ENCODE results near the gene SLC13A3. TPM values are rescaled to one million over a fixed set of nuclear protein-coding genes. Genes with fewer than 3 reads are reported as not detected.

Gene SLC13A3
- total RNA-seq, 3 donors from 2014 or later, result 0.08 to 0.19 (median 0.13) TPM

DNA sequence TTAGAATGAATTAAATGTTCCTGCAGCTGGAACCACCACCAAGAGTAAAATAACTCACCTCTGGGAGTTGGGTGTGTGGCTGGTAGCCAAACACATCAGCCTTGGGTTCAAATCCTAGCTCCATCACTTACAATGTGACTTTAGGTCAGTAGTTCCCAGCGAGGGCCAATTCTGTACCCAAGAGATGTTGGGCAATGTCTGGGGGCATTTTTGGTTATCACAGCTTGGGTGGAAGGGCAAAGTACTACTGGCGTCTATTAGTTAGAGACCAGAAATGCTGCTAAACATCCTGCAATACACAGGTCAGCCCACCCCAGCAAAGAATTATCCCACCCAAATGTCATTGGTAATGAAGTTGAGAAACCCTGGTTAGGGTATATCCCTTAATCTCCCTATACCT, 48.8 kb downstream of the SLC13A3 start:
- Mint-ChIP-seq H3K4me1 (ENCODE audit: low read depth) (no peaks in the 10 kb centered on the region), H3K9me3 (no peaks in the 10 kb centered on the region), H3K4me3 (no peak overlapping the region), H3K36me3 (ENCODE audit: insufficient read depth) (no peaks in the 10 kb centered on the region), H3K27me3 (ENCODE audit: low read depth) (peaks cover 3% of the 10 kb centered on the region)
- DNase-seq (no peak), ATAC-seq (no peak)

DNA sequence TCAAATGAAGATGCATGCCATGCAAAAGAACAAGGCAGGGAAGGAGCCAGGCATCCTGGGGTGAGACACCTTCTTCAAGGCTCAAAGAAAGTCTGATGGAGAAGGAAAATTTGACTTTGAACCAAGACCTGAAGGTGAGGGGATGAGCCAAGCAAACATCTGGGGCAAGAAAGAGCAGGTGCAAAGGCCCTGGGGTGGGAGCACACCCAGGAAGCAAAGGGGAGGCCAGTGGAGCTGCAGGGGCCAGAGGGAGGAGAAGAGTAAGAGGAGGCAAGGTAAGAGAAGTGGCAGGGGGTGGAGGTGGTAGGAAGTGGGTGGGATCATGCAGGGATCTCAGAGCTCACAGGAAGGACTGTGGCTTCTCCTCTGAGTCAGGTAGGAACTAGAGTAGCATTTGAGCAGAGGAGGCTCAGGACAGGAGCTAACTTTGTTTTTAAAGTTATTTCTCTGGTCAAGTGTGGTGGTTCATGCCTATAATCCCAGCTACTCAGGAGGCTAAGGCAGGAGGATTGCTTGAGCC, 49.6 kb downstream of the SLC13A3 start:
- Mint-ChIP-seq H3K4me3 (no peak overlapping the region), H3K27me3 (ENCODE audit: low read depth) (peaks cover 3% of the 10 kb centered on the region), H3K9me3 (no peaks in the 10 kb centered on the region), H3K36me3 (ENCODE audit: insufficient read depth) (no peaks in the 10 kb centered on the region), H3K4me1 (ENCODE audit: low read depth) (no peaks in the 10 kb centered on the region)
- ATAC-seq (no peak), DNase-seq (no peak)

DNA sequence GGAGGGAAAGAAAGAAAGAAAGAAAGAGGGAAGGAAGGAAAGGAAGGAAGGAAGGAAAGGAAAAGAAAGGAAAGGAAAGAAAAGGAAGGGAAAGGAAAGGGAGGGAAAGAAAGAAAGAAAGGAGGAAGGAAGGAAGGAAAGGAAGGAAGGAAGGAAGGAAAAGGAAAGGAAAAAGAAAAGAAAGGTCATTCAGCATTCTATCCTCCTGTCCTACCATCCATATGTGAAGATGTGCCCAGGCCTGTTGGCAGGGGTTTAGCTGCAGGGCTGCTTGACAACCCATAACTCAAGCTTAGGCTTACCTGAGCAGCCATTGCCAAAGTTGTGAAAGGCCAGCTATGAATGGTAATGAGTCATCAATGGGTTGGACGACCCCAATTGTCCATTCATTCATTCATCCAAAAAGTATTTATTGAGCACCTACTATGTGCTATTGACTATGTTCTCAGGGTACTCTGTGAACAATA, 50.9 kb downstream of the SLC13A3 start:
- no peak overlapping the region for H3K4me3 Mint-ChIP-seq
- H3K36me3 Mint-ChIP-seq (ENCODE audit: insufficient read depth), result no peaks in the 10 kb centered on the region
- H3K4me1 Mint-ChIP-seq (ENCODE audit: low read depth), result no peaks in the 10 kb centered on the region
- H3K27me3 Mint-ChIP-seq (ENCODE audit: low read depth), result peaks cover 6% of the 10 kb centered on the region
- DNase-seq (no peak), ATAC-seq (no peak)
- no peaks in the 10 kb centered on the region for H3K9me3 Mint-ChIP-seq

DNA sequence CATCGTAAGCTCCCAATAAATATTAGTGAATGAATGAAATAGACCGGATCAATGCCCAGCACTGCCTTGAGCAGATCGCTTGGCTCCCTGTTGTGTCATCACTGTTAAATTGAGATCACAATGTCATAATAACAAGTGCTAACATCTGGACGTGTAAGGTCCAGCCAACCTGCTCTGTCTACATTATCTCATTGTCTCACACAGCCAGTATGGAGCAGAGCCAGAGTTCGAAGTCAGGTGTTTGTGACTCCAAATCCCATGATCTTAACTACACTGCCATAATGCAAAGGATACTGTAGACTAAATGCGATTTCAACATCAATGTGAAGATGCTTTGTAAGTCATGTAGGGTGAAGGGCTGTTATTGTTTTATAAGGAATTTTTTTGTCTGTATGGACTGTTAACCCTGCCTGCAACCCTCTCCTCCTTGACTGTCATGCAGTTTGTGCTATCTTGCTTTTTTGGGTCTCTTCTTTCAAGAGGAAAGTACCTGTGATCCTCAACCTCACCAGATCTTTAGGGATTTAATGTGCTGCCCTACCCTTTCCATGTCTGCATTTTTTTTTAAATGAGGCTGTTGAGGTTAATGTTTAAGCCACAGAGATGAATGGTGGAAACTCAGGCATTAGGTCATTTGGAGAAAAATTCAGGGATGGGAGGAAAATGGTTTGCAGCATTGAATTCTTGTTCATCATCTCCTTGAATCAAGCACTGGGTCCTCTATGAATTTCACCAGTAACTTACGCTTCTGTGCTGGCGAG, 51.9 kb downstream of the SLC13A3 start:
- peaks cover 11% of the 10 kb centered on the region for H3K27me3 Mint-ChIP-seq (ENCODE audit: low read depth)
- no peak overlapping the region for H3K4me3 Mint-ChIP-seq
- H3K4me1 Mint-ChIP-seq (ENCODE audit: low read depth), result no peaks in the 10 kb centered on the region
- DNase-seq (no peak), ATAC-seq (no peak)
- no peaks in the 10 kb centered on the region for H3K9me3 Mint-ChIP-seq
- H3K36me3 Mint-ChIP-seq (ENCODE audit: insufficient read depth), result no peaks in the 10 kb centered on the region

DNA sequence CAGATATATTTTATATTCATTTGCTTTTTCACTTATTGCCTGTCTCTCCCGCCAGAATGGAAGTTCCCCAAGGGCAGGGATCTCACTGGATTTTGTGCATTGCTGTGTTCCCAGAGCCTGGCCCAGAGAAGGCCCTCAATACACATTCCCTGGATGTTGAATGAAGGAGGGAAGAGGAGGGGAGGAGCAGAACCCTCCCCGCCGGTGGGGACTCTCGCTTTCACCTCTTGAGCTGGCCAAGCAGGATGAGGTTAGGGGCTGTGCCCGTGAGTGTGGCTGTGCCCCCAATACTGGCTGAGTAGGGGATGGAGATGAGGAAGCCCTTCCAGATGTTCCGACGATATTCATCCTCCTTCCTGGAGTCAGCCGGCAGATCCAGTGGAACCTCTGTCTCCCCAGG, 55.3 kb downstream of the SLC13A3 start:
- peaks cover 11% of the 10 kb centered on the region for H3K27me3 Mint-ChIP-seq (ENCODE audit: low read depth)

DNA sequence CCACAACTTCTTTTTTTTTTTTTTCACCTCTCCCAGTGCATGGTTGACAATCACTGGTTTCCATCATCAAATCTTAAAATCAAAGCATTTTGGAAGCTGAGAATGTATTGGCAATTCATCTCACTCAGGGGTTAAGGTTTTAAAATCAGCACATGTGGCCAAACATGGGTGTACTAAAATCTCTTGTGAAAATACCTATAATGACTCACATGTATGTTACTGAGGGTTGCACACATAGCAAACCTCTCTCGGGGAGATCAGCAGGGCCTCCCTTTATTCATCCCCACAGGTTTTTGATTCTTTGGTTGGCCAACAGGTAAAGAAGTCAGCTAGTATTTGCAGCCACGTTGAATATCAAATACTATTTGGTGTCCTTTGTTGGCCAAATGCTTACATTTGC, 56.5 kb downstream of the SLC13A3 start:
- no peak for ATAC-seq
- H3K4me3 Mint-ChIP-seq, result no peak overlapping the region
- no peaks in the 10 kb centered on the region for H3K36me3 Mint-ChIP-seq (ENCODE audit: insufficient read depth)

More for the DNA sequence above, 55.3 kb downstream of the SLC13A3 start:
- ATAC-seq (no peak), DNase-seq (no peak)
- Mint-ChIP-seq H3K4me1 (ENCODE audit: low read depth) (no peaks in the 10 kb centered on the region), H3K9me3 (no peaks in the 10 kb centered on the region), H3K36me3 (ENCODE audit: insufficient read depth) (no peaks in the 10 kb centered on the region), H3K4me3 (no peak overlapping the region)

DNA sequence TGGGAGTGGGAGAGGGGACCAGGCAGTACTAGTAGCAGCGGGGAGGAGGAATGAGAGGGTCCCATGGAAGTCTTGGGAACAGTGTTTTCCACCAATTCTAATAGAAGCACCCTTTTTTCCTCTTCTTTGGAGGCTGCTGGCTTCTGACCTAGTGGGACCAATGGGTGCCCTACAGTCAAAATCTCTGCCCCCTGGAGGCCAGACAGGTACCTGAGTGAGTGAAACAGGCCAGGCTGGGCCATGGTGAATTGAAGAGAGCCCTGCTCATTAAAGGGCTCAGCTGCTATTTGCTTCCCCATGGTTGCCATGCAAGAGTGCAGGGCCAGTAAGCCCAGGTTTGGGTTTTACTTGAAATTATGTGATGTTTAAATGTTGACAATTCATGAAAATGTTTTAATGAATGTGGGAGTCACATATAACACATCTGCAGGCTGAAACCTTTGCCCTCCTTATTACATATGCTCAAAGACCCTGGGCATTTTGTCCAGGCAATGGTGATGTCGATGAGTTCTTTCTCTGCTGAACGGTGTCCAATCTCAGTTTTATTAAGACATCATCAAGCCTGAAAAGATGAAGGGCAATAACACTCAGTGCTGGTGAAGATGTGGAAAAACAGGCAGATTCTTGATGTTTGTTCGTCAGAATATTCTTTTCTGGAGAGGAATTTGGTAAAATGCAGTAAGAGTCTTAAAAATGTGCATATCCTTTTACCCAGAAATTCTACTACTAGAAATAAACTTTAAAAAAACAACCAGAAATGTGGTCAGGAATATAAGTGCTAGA, 58.5 kb downstream of the SLC13A3 start:
- DNase-seq, result no peak
- no peak for ATAC-seq
- Mint-ChIP-seq H3K36me3 (ENCODE audit: insufficient read depth) (no peaks in the 10 kb centered on the region), H3K9me3 (no peaks in the 10 kb centered on the region), H3K4me1 (ENCODE audit: low read depth) (peaks cover 1% of the 10 kb centered on the region), H3K4me3 (no peak overlapping the region), H3K27me3 (ENCODE audit: low read depth) (peaks cover 8% of the 10 kb centered on the region)

More for the DNA sequence above, 56.5 kb downstream of the SLC13A3 start:
- H3K4me1 Mint-ChIP-seq (ENCODE audit: low read depth), result no peaks in the 10 kb centered on the region
- DNase-seq, result no peak
- H3K9me3 Mint-ChIP-seq, result no peaks in the 10 kb centered on the region
- H3K27me3 Mint-ChIP-seq (ENCODE audit: low read depth), result peaks cover 11% of the 10 kb centered on the region

DNA sequence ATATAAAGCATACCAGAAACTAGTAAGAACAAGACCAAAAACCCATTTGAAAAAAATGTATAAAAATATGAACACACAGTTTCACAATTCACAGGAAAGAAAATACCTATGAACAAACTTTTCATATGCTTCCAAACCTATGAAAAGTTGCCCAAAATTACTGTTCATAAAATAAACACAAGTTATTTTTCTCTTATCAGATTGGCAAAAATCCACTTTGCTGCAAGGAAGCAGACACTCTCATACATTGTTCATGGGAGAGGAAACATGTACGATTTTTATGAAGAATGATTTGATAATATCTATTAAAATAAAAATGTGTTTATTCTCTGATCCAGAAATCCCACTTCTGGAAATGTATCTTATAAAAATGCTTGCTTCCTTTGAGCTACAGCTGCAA, 60.8 kb downstream of the SLC13A3 start:
- Mint-ChIP-seq H3K27me3 (ENCODE audit: low read depth) (peaks cover 5% of the 10 kb centered on the region), H3K4me3 (no peak overlapping the region), H3K4me1 (ENCODE audit: low read depth) (peaks cover 1% of the 10 kb centered on the region), H3K9me3 (no peaks in the 10 kb centered on the region), H3K36me3 (ENCODE audit: insufficient read depth) (no peaks in the 10 kb centered on the region)
- ATAC-seq, result no peak
- no peak for DNase-seq

DNA sequence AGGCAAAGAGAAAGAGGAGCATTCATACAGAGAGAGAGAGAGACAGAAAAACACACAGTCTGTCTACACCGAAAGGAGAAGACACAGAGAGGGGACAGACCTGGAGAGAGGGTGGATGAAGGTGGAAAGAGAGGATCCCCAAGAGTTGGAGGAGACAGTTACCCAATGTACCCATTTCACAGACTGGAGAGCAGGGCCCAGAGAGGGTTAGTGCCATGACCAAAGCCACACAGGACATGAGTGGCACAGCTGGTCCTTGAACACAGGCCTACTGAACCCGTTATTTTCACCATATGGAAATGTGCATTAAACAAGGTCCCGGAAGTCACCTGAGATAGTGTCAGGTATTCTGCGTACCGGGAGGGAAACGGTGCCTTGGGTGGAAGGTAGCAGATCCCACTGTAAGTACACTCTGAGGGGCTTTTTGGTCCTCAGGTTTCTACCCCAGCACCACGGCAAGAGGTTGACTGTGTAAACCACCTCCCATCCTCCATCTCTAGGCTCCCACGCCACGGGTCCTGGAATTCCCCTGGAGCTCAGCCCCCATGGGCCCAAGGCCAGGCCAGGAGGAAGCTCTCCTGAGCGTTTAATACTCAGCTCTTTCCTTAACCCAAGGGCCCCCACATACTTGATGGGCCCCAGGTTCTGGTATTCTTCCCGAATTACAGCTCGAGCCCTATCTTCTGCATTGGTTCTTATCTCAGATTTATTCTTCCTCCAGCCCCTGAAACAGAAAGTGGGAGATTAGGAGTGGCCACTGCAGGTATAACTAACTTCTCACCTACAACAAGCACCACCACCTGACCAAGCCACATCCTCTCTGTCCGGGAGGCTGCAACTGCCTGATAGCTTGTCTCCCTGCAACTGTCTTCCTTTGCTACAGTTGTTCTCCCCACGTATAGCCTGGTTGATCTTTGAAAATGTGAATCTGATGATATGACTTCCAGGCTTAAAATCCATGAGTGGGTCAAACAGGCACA, 62.4 kb downstream of the SLC13A3 start:
- Mint-ChIP-seq H3K9me3 (no peaks in the 10 kb centered on the region), H3K27me3 (ENCODE audit: low read depth) (peaks cover 1% of the 10 kb centered on the region), H3K4me1 (ENCODE audit: low read depth) (peaks cover 1% of the 10 kb centered on the region), H3K36me3 (ENCODE audit: insufficient read depth) (no peaks in the 10 kb centered on the region), H3K4me3 (no peak overlapping the region)
- ATAC-seq (no peak), DNase-seq (no peak)

DNA sequence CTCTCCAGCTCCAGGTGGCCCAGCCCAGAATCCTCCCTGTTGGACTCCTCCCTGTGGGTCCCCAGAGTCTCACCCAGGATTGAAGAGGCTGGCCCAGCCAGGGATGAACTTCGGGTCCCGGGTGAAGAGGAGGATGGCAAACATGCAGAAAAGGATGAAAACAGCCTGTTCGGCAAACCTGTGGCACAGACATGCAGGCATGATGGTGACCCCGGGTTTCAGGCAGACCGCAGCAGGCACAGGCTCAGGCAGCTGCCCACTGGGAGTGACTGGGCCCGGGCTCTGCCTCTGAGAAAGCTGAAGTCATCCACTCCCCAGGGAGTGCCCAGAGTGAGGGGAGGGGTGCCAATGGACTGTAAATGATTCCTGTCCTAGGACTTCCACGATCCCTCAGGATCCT, 63.3 kb downstream of the SLC13A3 start:
- no peaks in the 10 kb centered on the region for H3K9me3 Mint-ChIP-seq
- H3K36me3 Mint-ChIP-seq (ENCODE audit: insufficient read depth), result no peaks in the 10 kb centered on the region
- H3K4me1 Mint-ChIP-seq (ENCODE audit: low read depth), result peaks cover 1% of the 10 kb centered on the region
- H3K27me3 Mint-ChIP-seq (ENCODE audit: low read depth), result peaks cover 3% of the 10 kb centered on the region
- DNase-seq (no peak), ATAC-seq (no peak)
- no peak overlapping the region for H3K4me3 Mint-ChIP-seq

DNA sequence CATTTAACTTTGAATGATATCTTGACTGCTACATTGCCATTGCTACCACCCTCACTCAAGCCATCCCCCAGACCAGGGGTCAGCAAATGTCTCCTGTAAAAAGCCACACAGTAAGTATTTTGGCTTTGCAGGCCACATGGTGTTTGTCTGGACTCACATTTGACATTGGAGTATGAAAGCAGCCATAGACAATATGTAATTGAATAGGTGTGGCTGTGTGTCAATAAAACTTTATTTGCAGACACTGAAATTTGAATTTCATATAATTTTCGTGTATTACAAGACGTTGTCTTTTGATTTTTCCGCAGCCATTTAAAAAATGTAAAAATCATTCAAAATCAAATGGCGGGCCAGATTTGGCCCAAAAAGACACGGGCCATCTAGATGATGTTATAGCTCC, 64.5 kb downstream of the SLC13A3 start:
- Mint-ChIP-seq H3K4me3 (no peak overlapping the region), H3K9me3 (no peaks in the 10 kb centered on the region), H3K4me1 (ENCODE audit: low read depth) (peaks cover 1% of the 10 kb centered on the region), H3K36me3 (ENCODE audit: insufficient read depth) (no peaks in the 10 kb centered on the region), H3K27me3 (ENCODE audit: low read depth) (peaks cover 3% of the 10 kb centered on the region)
- DNase-seq, result no peak
- no peak for ATAC-seq

DNA sequence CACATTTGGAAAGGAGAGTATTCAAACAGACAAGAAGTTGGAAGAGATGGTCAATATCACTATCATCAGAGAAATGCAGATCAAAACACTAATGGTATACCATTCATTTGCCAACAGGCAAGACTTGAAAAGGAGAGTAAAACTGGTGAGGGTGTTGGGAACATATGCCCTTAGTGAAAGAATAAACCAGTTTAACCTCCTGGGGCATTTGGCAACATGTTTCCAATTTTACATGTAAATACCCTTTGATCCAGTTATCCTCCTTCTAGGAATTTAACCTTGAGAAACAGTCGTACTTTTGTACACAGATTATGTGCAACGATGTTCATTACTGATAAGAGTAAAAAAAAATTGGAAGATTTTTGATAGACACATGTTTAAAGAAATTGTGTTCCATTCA, 66.8 kb downstream of the SLC13A3 start:
- ATAC-seq, result no peak
- peaks cover 1% of the 10 kb centered on the region for H3K4me1 Mint-ChIP-seq (ENCODE audit: low read depth)
- H3K27me3 Mint-ChIP-seq (ENCODE audit: low read depth), result peaks cover 3% of the 10 kb centered on the region
- DNase-seq, result no peak
- no peaks in the 10 kb centered on the region for H3K36me3 Mint-ChIP-seq (ENCODE audit: insufficient read depth)
- no peak overlapping the region for H3K4me3 Mint-ChIP-seq
- H3K9me3 Mint-ChIP-seq, result no peaks in the 10 kb centered on the region

DNA sequence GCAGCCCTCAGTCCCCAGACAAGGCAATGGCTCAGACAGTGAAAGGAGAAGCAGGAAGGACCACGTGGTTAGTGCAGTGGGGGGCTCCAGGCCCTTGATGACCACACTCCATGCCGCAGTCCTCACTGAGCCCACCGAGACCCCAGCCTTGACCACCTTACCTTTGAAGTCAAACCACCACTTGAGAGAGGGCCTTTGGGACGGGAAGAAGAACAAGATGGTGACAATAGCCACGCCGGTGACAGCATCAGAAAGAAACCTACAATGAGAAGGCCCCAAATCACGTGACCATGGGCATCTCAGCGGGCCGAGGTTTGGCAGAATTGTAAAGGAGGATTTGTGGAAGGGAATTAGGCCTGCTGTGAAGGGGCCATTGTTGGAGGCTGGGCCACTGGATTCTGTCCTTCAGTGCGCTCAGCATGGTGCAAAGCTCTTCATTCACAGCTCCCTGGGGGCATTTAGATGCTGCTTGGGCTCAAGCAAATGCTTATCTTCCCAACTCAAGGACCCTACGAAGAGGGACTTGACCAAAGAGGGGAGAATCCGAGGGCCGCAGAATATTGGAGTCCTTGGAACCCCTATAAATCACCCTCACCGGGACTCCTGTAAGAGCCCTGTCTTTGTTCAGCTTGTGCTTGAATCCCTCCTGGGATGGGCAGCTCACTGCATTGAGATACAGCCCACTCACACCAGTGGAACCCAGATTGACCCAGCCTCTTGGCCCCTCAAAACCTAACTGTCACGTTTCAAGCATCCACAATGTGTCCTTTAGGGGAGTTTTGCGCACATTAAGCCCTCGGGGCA, 67.6 kb downstream of the SLC13A3 start:
- Mint-ChIP-seq H3K4me3 (no peak overlapping the region), H3K36me3 (ENCODE audit: insufficient read depth) (no peaks in the 10 kb centered on the region), H3K9me3 (no peaks in the 10 kb centered on the region), H3K4me1 (ENCODE audit: low read depth) (no peaks in the 10 kb centered on the region), H3K27me3 (ENCODE audit: low read depth) (peaks cover 3% of the 10 kb centered on the region)
- ATAC-seq (no peak), DNase-seq (no peak)
